GM21367 (cell line): Measurements from ENCODE around the gene CRYBB3.

Experiments used
- ATAC-seq: cut with Tn5 transposase; IDR thresholded peaks from one replicate; pipeline ENCODE4 v1.9.1; 2021; ENCODE audit not compliant: unreplicated experiment

Gene CRYBB3

DNA sequence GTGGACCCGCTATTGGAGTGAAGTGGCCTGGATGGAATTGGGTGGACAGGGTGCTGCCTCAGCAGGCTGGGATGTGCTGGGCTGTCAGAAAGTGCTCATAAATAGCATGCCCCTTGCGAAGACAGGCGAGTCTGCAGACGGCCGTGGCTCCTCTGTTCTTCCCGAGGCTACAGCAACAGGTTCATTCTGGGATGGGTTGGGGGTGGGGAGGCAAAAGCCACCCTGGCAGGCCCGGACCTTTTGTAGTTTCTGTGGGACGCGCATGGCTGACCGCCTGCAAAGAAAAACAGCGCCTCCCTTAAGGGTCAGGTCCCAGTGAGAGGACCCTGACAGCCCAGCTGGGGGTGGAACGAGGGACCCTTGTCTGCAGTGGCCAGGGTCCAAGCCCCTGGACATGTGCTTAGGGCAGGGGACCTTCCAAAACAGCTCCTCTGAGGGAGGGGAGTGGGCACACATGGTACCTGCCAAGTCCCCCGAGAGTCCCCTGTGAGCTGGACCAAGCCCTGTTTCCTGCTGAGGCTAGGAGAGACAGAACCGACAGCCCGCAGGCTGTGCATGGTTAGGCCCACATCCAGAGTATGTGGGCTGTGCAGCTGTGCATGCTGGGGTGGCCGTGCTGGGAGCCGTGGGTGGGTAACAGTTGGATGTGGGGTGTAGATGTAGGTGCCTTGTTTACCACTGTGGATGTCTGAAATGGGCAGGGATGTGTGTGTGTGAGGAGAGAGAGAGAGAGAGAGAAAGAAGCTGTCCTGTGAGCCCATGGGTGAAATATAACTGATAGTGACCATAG, at the start of gene CRYBB3:
TSS of gene CRYBB3 (plus strand) at position 128 of the 790 bp plus-strand sequence. CDS start 1,539 bp downstream, outside the sequence.
- ATAC-seq, result no peak

- ATAC-seq, result no peak
These were observed 45.5 kb upstream of the CRYBB3 start for GRCh38 chr22:25153961-25154666.

DNA sequence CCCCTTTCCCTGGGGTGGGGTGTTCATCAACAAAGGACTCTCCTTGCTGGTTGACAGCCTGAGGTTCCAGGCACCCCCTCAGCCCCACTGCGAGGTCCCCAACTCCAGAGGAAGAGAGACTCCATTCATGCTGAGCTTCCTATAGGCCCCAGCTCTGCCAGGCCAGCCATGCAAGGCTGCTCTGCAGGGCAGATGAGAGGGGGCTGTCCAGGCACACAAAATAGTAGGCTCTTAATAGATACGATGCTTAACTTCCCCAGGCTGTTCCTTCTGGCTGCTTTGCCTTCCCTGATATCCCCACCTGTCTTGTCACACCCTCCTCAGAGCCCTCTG, 45.0 kb upstream of the CRYBB3 start:
- ATAC-seq, result no peak

DNA sequence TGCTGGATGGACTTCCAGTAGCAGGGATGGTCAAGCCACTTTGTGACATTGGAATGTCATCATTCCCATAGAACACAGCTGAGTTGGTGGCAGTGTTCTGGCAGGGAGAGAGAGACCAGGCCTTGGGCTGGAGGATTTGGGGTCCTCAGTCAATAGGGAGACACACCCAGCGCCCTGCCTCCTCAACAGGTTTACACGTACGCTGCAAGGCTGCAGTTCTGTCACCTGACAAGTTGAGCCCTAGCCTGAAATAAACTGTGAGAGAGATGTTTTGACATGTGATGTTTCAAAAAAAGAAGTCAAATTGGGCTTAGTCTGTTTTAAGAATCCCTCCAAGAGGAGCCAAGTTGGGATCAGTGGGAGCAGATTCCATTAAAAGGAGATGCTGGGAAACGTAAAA, 42.9 kb upstream of the CRYBB3 start:
- ATAC-seq, result no peak

GRCh38 chr22:25159028-25159427, 40.6 kb upstream of the CRYBB3 start:
- no peak for ATAC-seq

GRCh38 chr22:25160120-25160996, 39.3 kb upstream of the CRYBB3 start:
- no peak for ATAC-seq

GRCh38 chr22:25161017-25161915, 38.4 kb upstream of the CRYBB3 start:
- no peak for ATAC-seq

- no peak for ATAC-seq
These were observed 37.6 kb upstream of the CRYBB3 start for GRCh38 chr22:25161916-25162530.

DNA sequence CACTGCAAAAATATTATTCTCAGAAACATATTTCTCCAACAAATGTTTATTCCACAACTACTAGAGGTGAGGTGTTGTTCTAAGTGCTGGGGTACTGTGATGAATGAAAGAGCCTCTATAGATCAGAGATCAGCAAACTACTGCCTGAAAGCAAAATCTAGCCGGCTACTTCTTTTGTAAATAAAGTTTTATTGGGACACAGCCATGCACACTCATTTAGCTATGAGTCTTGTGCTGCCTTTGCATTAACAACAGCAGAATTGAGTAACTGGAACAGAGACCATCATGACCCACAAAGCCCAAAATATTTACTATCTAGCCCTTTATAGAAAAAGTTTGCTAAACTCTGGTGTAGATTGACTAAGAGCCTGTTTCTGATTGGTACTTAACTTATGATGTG, 37.1 kb upstream of the CRYBB3 start:
- ATAC-seq, result no peak

DNA sequence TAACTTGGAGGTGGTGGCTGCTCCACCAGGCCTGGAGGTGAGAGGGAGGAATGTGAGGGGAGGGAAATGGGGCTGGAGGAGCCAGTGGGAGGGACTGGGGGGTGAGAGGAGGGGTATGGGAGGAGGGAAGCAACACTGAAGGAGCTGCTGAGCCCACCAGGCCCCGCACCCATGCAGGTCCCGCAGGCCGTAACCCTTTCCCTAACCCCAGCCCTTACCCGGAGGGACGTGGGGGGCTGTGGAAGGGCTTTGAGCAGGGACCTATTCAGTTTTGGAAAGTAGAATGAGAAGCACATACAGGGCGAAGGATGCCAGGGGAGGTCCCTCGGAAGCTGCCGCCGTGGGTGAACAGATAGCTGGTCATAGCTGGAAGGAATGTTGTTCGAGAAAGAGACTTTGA, 33.9 kb upstream of the CRYBB3 start:
- no peak for ATAC-seq

DNA sequence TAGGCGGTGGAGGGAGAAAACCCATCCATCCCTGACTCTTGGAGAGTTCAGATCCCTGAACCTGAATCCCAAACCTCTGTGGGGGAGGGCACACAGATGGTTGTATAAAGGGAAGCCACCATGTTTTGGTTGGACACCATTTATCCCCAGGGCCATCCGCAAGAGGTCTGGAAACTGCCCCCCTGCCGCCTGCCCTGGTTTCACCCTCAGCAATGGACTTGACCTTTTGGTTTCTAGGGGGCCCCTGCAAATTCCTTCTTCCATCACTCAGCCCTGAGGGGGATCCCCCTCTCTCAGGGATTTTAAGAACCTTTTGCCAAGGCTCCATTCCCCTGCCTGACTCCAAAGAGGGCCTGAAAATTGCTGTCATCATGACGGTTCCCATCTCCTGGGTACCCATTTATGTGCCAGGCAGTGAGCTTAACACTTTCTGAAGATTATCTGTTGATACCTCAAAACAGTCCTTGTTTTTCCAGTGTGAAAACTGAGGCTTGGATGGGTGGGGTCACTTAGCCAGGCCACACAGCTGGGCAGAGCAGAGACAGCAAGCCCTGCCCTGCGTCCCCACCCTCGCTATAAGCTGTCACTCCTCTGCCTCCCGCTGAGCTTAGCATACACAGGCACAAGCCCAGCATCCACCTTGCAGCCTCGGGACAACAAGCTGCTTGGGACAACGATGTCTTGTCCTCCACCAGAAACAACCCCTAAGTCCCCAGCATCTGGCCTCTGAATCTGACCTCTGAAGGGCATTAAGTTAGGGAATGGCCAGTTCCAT, 33.2 kb upstream of the CRYBB3 start:
- ATAC-seq, result no peak

- no peak for ATAC-seq
These were observed 32.6 kb upstream of the CRYBB3 start for GRCh38 chr22:25167082-25167481.

DNA sequence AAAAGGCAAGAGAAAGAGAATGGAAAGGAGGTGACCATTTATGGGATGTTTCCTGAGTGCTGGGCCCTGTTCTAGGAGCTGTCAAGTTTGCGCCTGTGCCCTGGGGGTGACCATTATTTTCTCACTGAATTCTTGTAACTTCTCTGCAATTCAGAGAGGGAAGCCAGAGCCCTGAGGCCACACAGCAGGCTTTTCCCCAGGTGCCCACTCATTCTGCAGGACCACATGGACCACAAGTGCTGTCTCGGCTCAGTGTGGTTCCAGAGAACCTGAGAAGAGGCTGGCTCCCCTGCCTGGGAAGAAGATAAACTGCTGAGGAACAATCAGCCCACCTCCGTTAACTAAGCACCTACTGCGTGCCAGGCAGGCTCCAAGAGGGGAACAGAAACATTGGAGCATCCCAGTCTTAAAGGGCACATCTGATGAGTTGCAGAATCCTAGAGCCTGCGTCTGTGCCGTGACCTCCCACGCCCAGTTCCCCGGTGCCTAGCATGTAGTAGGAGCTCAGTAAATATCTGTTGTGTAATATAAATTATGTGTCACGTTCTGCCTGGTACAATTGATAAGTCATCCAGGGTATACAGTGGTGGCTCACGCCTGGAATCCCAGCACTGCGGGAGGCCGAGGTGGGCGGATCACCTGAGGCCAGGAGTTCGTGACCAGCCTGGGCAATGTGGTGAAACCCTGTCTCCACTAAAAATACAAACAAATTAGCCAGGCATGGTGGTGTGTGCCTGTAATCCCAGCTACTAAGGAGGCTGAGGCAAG, 31.6 kb upstream of the CRYBB3 start:
- ATAC-seq, result no peak

- no peak for ATAC-seq
These were observed 30.2 kb upstream of the CRYBB3 start for GRCh38 chr22:25169278-25170031.

DNA sequence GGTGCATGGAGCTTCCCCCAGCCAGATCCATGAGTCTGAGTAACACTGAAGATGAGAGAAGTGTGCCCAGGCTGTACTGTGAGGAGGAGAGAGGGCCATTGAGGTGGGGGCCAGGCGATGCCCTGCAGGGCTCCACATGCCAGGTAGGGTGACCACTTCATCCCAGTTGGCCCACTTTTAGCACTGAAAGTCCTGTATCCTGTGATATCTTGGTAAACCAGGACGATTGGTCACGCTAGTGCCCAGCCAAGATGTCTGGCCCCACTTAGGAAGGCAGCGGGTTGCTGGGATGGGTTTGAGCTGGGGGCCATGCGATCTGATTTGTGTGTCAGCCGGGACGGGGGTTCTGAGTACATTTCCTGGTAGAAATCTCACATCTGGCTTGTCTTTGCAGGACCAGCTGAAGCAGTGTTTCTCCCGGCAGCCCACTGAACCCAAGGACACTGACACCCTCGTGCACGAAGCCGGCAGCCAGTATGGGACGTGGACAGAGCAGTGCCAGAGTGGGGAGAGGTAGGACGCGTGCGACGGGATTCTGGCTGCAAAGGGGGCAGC, 29.2 kb upstream of the CRYBB3 start:
- no peak for ATAC-seq

GRCh38 chr22:25172153-25172552, 27.5 kb upstream of the CRYBB3 start:
- ATAC-seq, result no peak

GRCh38 chr22:25174156-25174887, 25.3 kb upstream of the CRYBB3 start:
- no peak for ATAC-seq
